OCI-LY3 (cell line): ENCODE results near the gene SH3GLB2.

Experiments used
- H2AFZ ChIP-seq: fragments of 200-600, 300-600 bp; shearing (Covaris generic); 2 replicates; pipeline ENCODE4 v1.6.0; 2014; ENCODE audit warnings: antibody characterized with exemption, low read depth, low read length
- H3K27ac ChIP-seq: fragments of 200-600, 300-600 bp; sonication (generic); 2 replicates; pipeline ENCODE4 v1.5.1; 2014; ENCODE audit warnings: mild to moderate bottlenecking, low read length, moderate library complexity, mixed read lengths
- H3K27me3 ChIP-seq: fragments of 200-600, 300-600 bp; sonication (generic); 2 replicates; pipeline ENCODE4 v1.6.1; 2014; ENCODE audit warnings: low read depth, low read length, mixed read lengths
- H3K36me3 ChIP-seq: fragments of 200-600, 300-600 bp; sonication (generic); replicated peaks from 2 replicates; pipeline ENCODE3; 2014; ENCODE audit warnings: low read depth, low read length, mixed read lengths
- H3K4me1 ChIP-seq: fragments of 300-600, 200-600 bp; sonication (generic); 2 replicates; pipeline ENCODE4 v1.6.1; 2014; ENCODE audit warnings: low read length, mixed read lengths
- H3K4me2 ChIP-seq: fragments of 200-600, 300-600 bp; sonication (generic); 2 replicates; pipeline ENCODE4 v1.6.1; 2014; ENCODE audit warnings: low read length, mixed read lengths
- H3K4me3 ChIP-seq: fragments of 300-600, 200-600 bp; sonication (generic); 2 replicates; pipeline ENCODE4 v1.5.1; 2014; ENCODE audit warnings: antibody characterized with exemption, mild to moderate bottlenecking, low read length, moderate library complexity
- H3K79me2 ChIP-seq: fragments of 300-600, 200-600 bp; shearing (Covaris generic); 2 replicates; pipeline ENCODE4 v1.6.1; 2014; ENCODE audit warnings: mild to moderate bottlenecking, low read length, mixed read lengths
- H3K9ac ChIP-seq: fragments of 300-600, 200-600 bp; shearing (Covaris generic); 2 replicates; pipeline ENCODE4 v1.6.0; 2014; ENCODE audit warnings: mild to moderate bottlenecking, low read length, moderate library complexity
- H3K9me3 ChIP-seq: fragments of 200-600, 300-600 bp; shearing (Covaris generic); 2 replicates; pipeline ENCODE4 v1.6.1; 2014; ENCODE audit warnings: low read length, mixed read lengths; ENCODE audit not compliant: insufficient read depth
- H4K20me1 ChIP-seq: fragments of 200-600, 300-600 bp; sonication (generic); 2 replicates; pipeline ENCODE4 v1.6.1; 2016; ENCODE audit warnings: low read length, mixed read lengths; ENCODE audit not compliant: insufficient read depth
- CTCF ChIP-seq: fragments of 200-600, 300-600 bp; sonication (generic); IDR thresholded peaks from 2 replicates; pipeline ENCODE4 v1.5.1; 2014; ENCODE audit warnings: antibody characterized with exemption, low read length, low read depth
- EZH2phosphoT487 ChIP-seq: fragments of 200-600 bp; shearing (Covaris generic); IDR thresholded peaks from 2 replicates; pipeline ENCODE4 v1.6.1; 2018; ENCODE audit warnings: antibody characterized with exemption, mixed run types, low read depth

The SH3GLB2 gene

GRCh38 chr9:129059796-129060785, 32.0 kb upstream of the SH3GLB2 start:
- TF ChIP-seq EZH2phosphoT487 (no peak), CTCF (no peak)
- H3K9ac ChIP-seq: no peak overlapping the region
- H3K4me2 ChIP-seq: no peak overlapping the region
- no peak overlapping the region for H2AFZ ChIP-seq
- no peaks in the 10 kb centered on the region for H3K27me3 ChIP-seq
- no peaks in the 10 kb centered on the region for H3K4me1 ChIP-seq
- H3K27ac ChIP-seq: no peak overlapping the region
- H3K36me3 ChIP-seq: peaks cover 4% of the 10 kb centered on the region
- no peaks in the 10 kb centered on the region for H3K9me3 ChIP-seq
- no peaks in the 10 kb centered on the region for H3K79me2 ChIP-seq
- no peaks in the 10 kb centered on the region for H4K20me1 ChIP-seq
- H3K4me3 ChIP-seq: no peak overlapping the region

GRCh38 chr9:129058965-129059795, 31.0 kb upstream of the SH3GLB2 start:
- no peaks in the 10 kb centered on the region for H3K9me3 ChIP-seq
- no peaks in the 10 kb centered on the region for H3K79me2 ChIP-seq
- no peak overlapping the region for H3K27ac ChIP-seq
- TF ChIP-seq CTCF (no peak), EZH2phosphoT487 (no peak)
- no peaks in the 10 kb centered on the region for H4K20me1 ChIP-seq
- no peaks in the 10 kb centered on the region for H3K4me1 ChIP-seq
- H3K4me3 ChIP-seq: no peak overlapping the region
- H3K36me3 ChIP-seq: peaks cover 3% of the 10 kb centered on the region
- H2AFZ ChIP-seq: no peak overlapping the region
- no peak overlapping the region for H3K9ac ChIP-seq
- no peak overlapping the region for H3K4me2 ChIP-seq
- no peaks in the 10 kb centered on the region for H3K27me3 ChIP-seq

- H2AFZ ChIP-seq: no peak overlapping the region
These were observed 26.2 kb upstream of the SH3GLB2 start for GRCh38 chr9:129054163-129054851.

More at GRCh38 chr9:129054163-129054851, 26.2 kb upstream of the SH3GLB2 start:
- Histone ChIP-seq H3K4me2 (no peak overlapping the region), H3K9me3 (no peaks in the 10 kb centered on the region), H3K9ac (no peak overlapping the region), H3K27ac (no peak overlapping the region), H3K4me1 (no peaks in the 10 kb centered on the region), H3K4me3 (no peak overlapping the region), H3K79me2 (no peaks in the 10 kb centered on the region), H3K36me3 (peaks cover 5% of the 10 kb centered on the region), H4K20me1 (no peaks in the 10 kb centered on the region), H3K27me3 (no peaks in the 10 kb centered on the region)
- no peak for TF ChIP-seq CTCF
- no peak for TF ChIP-seq EZH2phosphoT487
